Endothelial cell of umbilical vein (primary cell): ENCODE results near the gene STN1. TPM values are rescaled to one million over a fixed set of nuclear protein-coding genes. Genes with fewer than 3 reads are reported as not detected.

Experiments used
- BruUV-seq: library from RNA; stranded (reverse); fragments of 400-500 nt; replicated peaks from 2 replicates; lab custom pipeline; 2021; lab: Mats Ljungman, UMichigan
- CTCF ChIA-PET: fragments of 300-600, 350-600 bp; sonication (Branson Sonifier 250); formaldehyde crosslinking; loops from one replicate; lab custom pipeline; 2021; ENCODE audit warnings: antibody characterized with exemption, inconsistent platforms; lab: Charles Lee
- POLR2A ChIA-PET: fragments of 300-600, 350-600 bp; sonication (Branson Sonifier 250); formaldehyde crosslinking; loops from one replicate; lab custom pipeline; 2021; ENCODE audit warnings: antibody characterized with exemption, inconsistent platforms; lab: Charles Lee
- DNase-seq: peaks from one replicate; pipeline ENCODE4 v3.0.0-alpha.2; 2011; ENCODE audit warnings: low read depth, low spot score
- FAIRE-seq: peaks from 2 replicates; lab custom pipeline; 2011; peaks lifted over from hg19 to GRCh38; lab: Jason Lieb, UNC
- H2AFZ ChIP-seq: 2 replicates; pipeline ENCODE4 v1.6.0; 2012; ENCODE audit warnings: low read depth, low read length, control low read depth, inconsistent platforms
- H3K27ac ChIP-seq: 2 replicates; pipeline ENCODE4 v1.5.1; 2011; ENCODE audit warnings: low read depth, mild to moderate bottlenecking, control low read depth, low read length, moderate library complexity; ENCODE audit not compliant: insufficient read depth
- H3K27me3 ChIP-seq, 2 experiments: 2 replicates each; pipeline versions ENCODE4 v1.6.0 to v1.6.1; 2011; ENCODE audit warnings: low read length in 2 of 2, mixed read lengths in 1 of 2; ENCODE audit not compliant: control insufficient read depth in 2 of 2, insufficient read depth in 2 of 2
- H3K36me3 ChIP-seq, 2 experiments: 2 replicates in 1 of 2; 3 replicates in 1 of 2; pipeline ENCODE4 v1.5.1; 2011; ENCODE audit warnings: low read length in 2 of 2, mild to moderate bottlenecking in 1 of 2, moderate library complexity in 1 of 2; ENCODE audit not compliant: control insufficient read depth in 2 of 2, insufficient read depth in 2 of 2; ENCODE audit errors: extremely low read depth in 1 of 2
- H3K4me1 ChIP-seq: 3 replicates; pipeline ENCODE4 v1.5.1; 2011; ENCODE audit warnings: mild to moderate bottlenecking, low read length; ENCODE audit not compliant: control insufficient read depth, insufficient read depth; ENCODE audit errors: extremely low read depth
- H3K4me2 ChIP-seq: 2 replicates; pipeline ENCODE4 v1.6.1; 2011; ENCODE audit warnings: low read length, control low read depth, mixed read lengths; ENCODE audit not compliant: insufficient read depth
- H3K4me3 ChIP-seq, 3 experiments: fragments of 200-600 bp in 1 of 3; sonication (generic), shearing (Covaris generic) in 1 of 3; replicated peaks in 1 of 3; 2 replicates each; pipeline ENCODE4 v1.5.1; 2011 to 2016; ENCODE audit warnings: control low read depth in 3 of 3, low read length in 3 of 3, mild to moderate bottlenecking in 2 of 3, inconsistent platforms in 1 of 3, low read depth in 1 of 3, moderate library complexity in 1 of 3; ENCODE audit not compliant: insufficient read depth in 1 of 3
- H3K79me2 ChIP-seq: 2 replicates; pipeline ENCODE4 v1.6.0; 2012; ENCODE audit warnings: low read length, inconsistent platforms; ENCODE audit not compliant: control insufficient read depth, insufficient read depth
- H3K9ac ChIP-seq: replicated peaks from 2 replicates; pipeline ENCODE3; 2011; ENCODE audit warnings: low read length, control low read depth; ENCODE audit not compliant: insufficient read depth; ENCODE audit errors: extremely low read depth
- H3K9me1 ChIP-seq: replicated peaks from 3 replicates; pipeline ENCODE4 v1.6.0; 2011; ENCODE audit warnings: mild to moderate bottlenecking, low read length; ENCODE audit not compliant: control insufficient read depth, insufficient read depth; ENCODE audit errors: extremely low read depth
- H3K9me3 ChIP-seq: replicated peaks from 2 replicates; pipeline ENCODE4 v1.5.1; 2012; ENCODE audit warnings: low read length, inconsistent platforms; ENCODE audit not compliant: control insufficient read depth, insufficient read depth
- H4K20me1 ChIP-seq: replicated peaks from 2 replicates; pipeline ENCODE3; 2011; ENCODE audit warnings: mild to moderate bottlenecking, low read length; ENCODE audit not compliant: control insufficient read depth, insufficient read depth; ENCODE audit errors: extremely low read depth
- CTCF ChIP-seq, 2 donors: IDR thresholded peaks; 1 replicate in 1 of 2; 2 replicates in 1 of 2; pipeline ENCODE4 v1.5.1; 2011; ENCODE audit warnings: low read length in 2 of 2, mild to moderate bottlenecking in 2 of 2, moderate library complexity in 2 of 2, control low read depth in 1 of 2, inconsistent platforms in 1 of 2, low read depth in 1 of 2; ENCODE audit not compliant: insufficient read depth in 1 of 2; ENCODE audit errors: extremely low read depth in 1 of 2
- EZH2 ChIP-seq: IDR thresholded peaks from 2 replicates; pipeline ENCODE4 v1.6.1; 2012; ENCODE audit warnings: borderline replicate concordance, low read depth, mild to moderate bottlenecking, moderate library complexity, low read length, inconsistent platforms; ENCODE audit not compliant: severe bottlenecking
- FOS ChIP-seq: IDR thresholded peaks from 2 replicates; pipeline ENCODE4 v1.6.1; 2011; ENCODE audit warnings: mild to moderate bottlenecking, low read length, moderate library complexity, borderline replicate concordance; ENCODE audit not compliant: insufficient read depth
- GATA2 ChIP-seq: IDR thresholded peaks from 2 replicates; pipeline ENCODE4 v1.7.0; 2011; ENCODE audit warnings: low read depth, mild to moderate bottlenecking, moderate library complexity, mixed read lengths, low read length; ENCODE audit not compliant: insufficient read length, insufficient read depth
- MAX ChIP-seq: IDR thresholded peaks from 2 replicates; pipeline ENCODE4 v1.6.1; 2011; ENCODE audit not compliant: insufficient read depth, insufficient read length
- dilution Hi-C: fragments of 300-500 bp; cut with MboI; formaldehyde crosslinking; loops from one replicate; pipeline ENCODE4 v1.15.0; 2019; ENCODE audit warnings: low sequenced_read_pairs; ENCODE audit not compliant: extremely low pct_ligation_motif_present
- intact Hi-C: fragments of 100-400 bp; cut with micrococcal nuclease; formaldehyde crosslinking; loops from one replicate; pipeline ENCODE4 v1.10.0; 2022
- polyA plus RNA-seq, 4 experiments: library from polyadenylated mRNA; depleted of rRNA in 3 of 4; stranded (reverse) in 3 of 4; unstranded in 1 of 4; fragments of >200 nt; gene quantifications; 2 replicates each; pipeline versions ENCODE4 v1.2.1 to v1.2.3, GENCODE V29; 2011 to 2012; ENCODE audit warnings: missing spikeins in 1 of 4
- total RNA-seq: library from RNA; stranded (reverse); gene quantifications from 2 replicates; pipeline ENCODE4 v1.2.3, GENCODE V29; 2021

Gene STN1
- total and polyA plus RNA-seq, 2 donors (not counting 3 experiments of a cell fraction or from before 2014, with no cell fraction given), result 10.8 to 15.3 TPM

DNA sequence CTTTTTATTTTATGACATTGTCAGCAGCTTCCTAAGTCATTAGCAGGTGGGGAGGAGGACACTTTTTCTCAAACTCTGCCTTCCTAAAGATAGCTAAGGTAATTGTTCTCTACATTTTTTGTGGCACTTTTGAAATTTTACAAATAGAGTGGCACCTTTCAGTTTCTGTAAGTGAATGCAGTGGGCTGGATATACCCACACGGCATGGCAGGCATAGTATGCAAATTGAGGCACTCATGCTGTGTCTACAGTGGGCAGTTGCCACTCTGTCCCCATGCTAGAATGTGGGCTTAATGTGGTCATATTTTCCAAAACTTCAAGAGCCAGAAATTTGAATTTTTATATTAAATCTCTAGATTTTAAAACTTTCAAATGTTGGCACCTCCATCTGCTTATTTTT, 49.8 kb downstream of the STN1 start:
- ChIA-PET POLR2A (no interaction called here), CTCF (interaction anchor here (0.8 to 1.9 kb wide), 3 partner anchors 54 to 156 kb away, joined by 4 to 10 read pairs (median 4); no protein-coding TSS in a partner anchor)
- Histone ChIP-seq H4K20me1 (no peaks in the 10 kb centered on the region), H3K4me3 (no peak overlapping the region), H3K79me2 (no peaks in the 10 kb centered on the region), H3K4me2 (no peak overlapping the region), H3K9ac (no peak overlapping the region), H3K9me3 (no peaks in the 10 kb centered on the region), H3K36me3 (no peaks in the 10 kb centered on the region), H3K9me1 (no peaks in the 10 kb centered on the region), H2AFZ (no peak overlapping the region), H3K27ac (no peak overlapping the region), H3K4me1 (no peaks in the 10 kb centered on the region), H3K27me3 (peaks cover 0 to 4% of the 10 kb centered on the region in 2 experiments)
- TF ChIP-seq CTCF (IDR thresholded peaks at IDR 0.05; ENCODE audit: extremely low read depth in 1 of 2, insufficient read depth in 1 of 2, low read depth in 1 of 2, low read length in 2 of 2), result no peak
- TF ChIP-seq MAX, result no peak
- no peak for TF ChIP-seq FOS
- TF ChIP-seq GATA2, result no peak
- no peak for TF ChIP-seq EZH2
- dilution Hi-C loops, result loop anchor here (25.0 kb wide), 1 partner anchor 156 kb away; no protein-coding TSS in a partner anchor
- DNase-seq, result no peak
- FAIRE-seq, result no peak
- intact Hi-C loops, result no loop called here
- BruUV-seq, result no TSS peak
